HEK293T (cell line): Measurements from ENCODE around the gene RYR1.

ENCODE experiments used
- ARNT ChIP-seq: fragments of 450-650 bp; IDR thresholded peaks from 2 replicates; pipeline ENCODE4 v1.6.1; 2017; ENCODE audit warnings: mild to moderate bottlenecking
- BHLHE40 ChIP-seq: fragments of 450-650 bp; IDR thresholded peaks from 2 replicates; pipeline ENCODE4 v1.6.1; 2016; ENCODE audit warnings: mild to moderate bottlenecking, moderate library complexity, borderline replicate concordance
- FOXM1 ChIP-seq: fragments of 450-650 bp; IDR thresholded peaks from 2 replicates; pipeline ENCODE4 v1.6.1; 2017; ENCODE audit warnings: mild to moderate bottlenecking, borderline replicate concordance
- HDGF ChIP-seq: fragments of 450-650 bp; IDR thresholded peaks from 2 replicates; pipeline ENCODE4 v1.6.1; 2017; ENCODE audit warnings: antibody characterized with exemption, borderline replicate concordance
- LEF1 ChIP-seq: fragments of 450-650 bp; IDR thresholded peaks from 2 replicates; pipeline ENCODE4 v1.6.1; 2017; ENCODE audit warnings: mild to moderate bottlenecking, borderline replicate concordance
- NFRKB ChIP-seq: fragments of 450-650 bp; IDR thresholded peaks from 2 replicates; pipeline ENCODE4 v1.6.1; 2016; ENCODE audit warnings: mild to moderate bottlenecking, moderate library complexity
- SP1 ChIP-seq: fragments of 450-650 bp; IDR thresholded peaks from 2 replicates; pipeline ENCODE4 v1.6.1; 2017
- SUZ12 ChIP-seq: fragments of 450-650 bp; IDR thresholded peaks from 2 replicates; pipeline ENCODE4 v1.6.1; 2016; ENCODE audit warnings: mild to moderate bottlenecking
- TARDBP ChIP-seq: fragments of 450-650 bp; IDR thresholded peaks from 2 replicates; pipeline ENCODE4 v1.6.1; 2016
- TF ChIP-seq, protein P1 (sequence below): fragments of 450-650 bp; IDR thresholded peaks from 2 replicates; pipeline ENCODE4 v1.6.1; 2016

DNA sequence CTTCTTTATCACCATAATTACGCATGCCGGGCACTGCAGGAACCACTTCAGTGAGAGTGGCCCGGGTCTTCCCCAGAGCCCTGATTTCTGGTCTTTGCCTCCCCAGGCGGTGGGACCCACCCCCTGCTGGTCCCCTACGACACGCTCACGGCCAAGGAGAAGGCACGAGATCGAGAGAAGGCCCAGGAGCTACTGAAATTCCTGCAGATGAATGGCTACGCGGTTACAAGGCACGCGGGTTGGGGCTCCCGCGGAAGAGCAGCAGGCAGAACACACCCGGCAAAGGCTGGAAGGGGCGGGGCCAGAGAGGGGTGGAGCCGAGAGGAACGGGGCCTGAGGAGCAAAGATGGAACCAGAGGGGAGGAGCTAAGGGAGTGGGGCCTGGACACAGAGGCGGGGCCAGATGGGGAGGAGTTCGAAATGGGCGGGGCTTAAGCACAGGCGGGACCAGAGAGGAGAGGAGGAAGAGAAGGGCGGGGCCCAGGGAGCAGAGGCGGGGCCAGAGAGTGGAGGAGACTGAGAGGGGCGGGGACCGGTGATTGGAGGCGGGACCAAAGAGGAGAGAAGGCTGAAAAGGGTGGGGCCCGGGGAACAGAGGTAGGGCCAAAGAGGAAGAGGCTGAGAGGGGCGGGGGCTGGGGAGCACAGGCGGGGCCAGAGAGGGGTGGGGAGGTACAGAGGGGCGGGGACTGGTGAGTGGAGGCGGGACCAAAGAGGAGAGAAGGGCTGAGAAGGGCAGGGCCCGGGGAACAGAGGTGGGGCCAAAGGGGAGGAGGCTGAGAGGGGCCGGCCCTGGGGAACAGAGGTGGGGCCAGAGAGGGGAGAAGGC is 73.4 kb downstream of the RYR1 start:
- TF ChIP-seq SUZ12, result no peak
- no peak for TF ChIP-seq ARNT
- no peak for TF ChIP-seq SP1
- TF ChIP-seq TARDBP, result no peak
- no peak for TF ChIP-seq NFRKB
- no peak for TF ChIP-seq BHLHE40
- TF ChIP-seq FOXM1, result no peak
- TF ChIP-seq LEF1, result no peak
- TF ChIP-seq, protein P1, sequence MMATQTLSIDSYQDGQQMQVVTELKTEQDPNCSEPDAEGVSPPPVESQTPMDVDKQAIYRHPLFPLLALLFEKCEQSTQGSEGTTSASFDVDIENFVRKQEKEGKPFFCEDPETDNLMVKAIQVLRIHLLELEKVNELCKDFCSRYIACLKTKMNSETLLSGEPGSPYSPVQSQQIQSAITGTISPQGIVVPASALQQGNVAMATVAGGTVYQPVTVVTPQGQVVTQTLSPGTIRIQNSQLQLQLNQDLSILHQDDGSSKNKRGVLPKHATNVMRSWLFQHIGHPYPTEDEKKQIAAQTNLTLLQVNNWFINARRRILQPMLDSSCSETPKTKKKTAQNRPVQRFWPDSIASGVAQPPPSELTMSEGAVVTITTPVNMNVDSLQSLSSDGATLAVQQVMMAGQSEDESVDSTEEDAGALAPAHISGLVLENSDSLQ, result no peak
- TF ChIP-seq HDGF, result peak; percentile 92; the same call in 1 of the 2 replicates
